K562 (cell line): ENCODE measurements around the gene EME1. TPM values are rescaled to one million over a fixed set of nuclear protein-coding genes. Genes with fewer than 3 reads are reported as not detected.

Source experiments
- ATAC-seq: fragments of 200-7000 bp; cut with Tn5 transposase; 3 replicates; pipeline ENCODE4 v1.9.1; 2020; ENCODE audit warnings: moderate library complexity
- BruUV-seq: library from RNA; stranded (reverse); fragments of 400-500 nt; replicated peaks from 2 replicates; lab custom pipeline; 2021; lab: Mats Ljungman, UMichigan
- CTCF ChIA-PET: fragments of 300-600 bp; formaldehyde crosslinking; extraction: SDS; loops from one replicate; lab custom pipeline; 2021; ENCODE audit warnings: low intra/inter-chr PET ratio; lab: Yijun Ruan, JAX
- POLR2A ChIA-PET: fragments of 300-600, 350-650 bp; sonication (Branson Sonifier 250); formaldehyde crosslinking; extraction: SDS; loops from one replicate; lab custom pipeline; 2021; ENCODE audit warnings: antibody characterized with exemption, inconsistent platforms; lab: Yijun Ruan, JAX
- DNase-seq, 4 experiments: peaks; one replicate each; pipeline versions ENCODE4 v3.0.0 to v3.0.0-alpha.2; 2011 to 2018; ENCODE audit warnings: low spot score in 3 of 4, mixed read lengths in 3 of 4; ENCODE audit errors: extremely low read depth in 1 of 4
- FAIRE-seq: peaks from 2 replicates; lab custom pipeline; 2011; peaks lifted over from hg19 to GRCh38; lab: Jason Lieb, UNC
- H2AFZ ChIP-seq: 2 replicates; pipeline ENCODE4 v1.6.0; 2011; ENCODE audit warnings: low read depth, low read length, control low read depth, inconsistent platforms
- H3K27ac ChIP-seq: fragments of 200-600 bp; 3 replicates; pipeline ENCODE4 v1.8.0; 2011; ENCODE audit warnings: low read depth, mild to moderate bottlenecking, control low read depth, inconsistent platforms, low read length, moderate library complexity, mixed read lengths; ENCODE audit errors: extremely low read depth
- H3K27me3 ChIP-seq, 2 experiments: fragments of 300-600 bp in 1 of 2; 2 replicates in 1 of 2; 3 replicates in 1 of 2; pipeline versions ENCODE4 v1.6.0 to v1.8.0; 2011; ENCODE audit warnings: inconsistent platforms in 2 of 2, low read length in 2 of 2, mild to moderate bottlenecking in 1 of 2, mixed read lengths in 1 of 2, moderate library complexity in 1 of 2; ENCODE audit not compliant: control insufficient read depth in 2 of 2, insufficient read depth in 2 of 2
- H3K36me3 ChIP-seq: fragments of 300-600 bp; 3 replicates; pipeline ENCODE4 v1.8.0; 2011; ENCODE audit warnings: mild to moderate bottlenecking, low read length, inconsistent platforms; ENCODE audit not compliant: control insufficient read depth, insufficient read depth
- H3K4me1 ChIP-seq, 2 experiments: fragments of 200-600 bp in 1 of 2; replicated peaks in 1 of 2; 2 replicates in 1 of 2; 3 replicates in 1 of 2; pipeline versions ENCODE4 v1.5.1 to v1.8.0; 2011; ENCODE audit warnings: inconsistent platforms in 2 of 2, low read length in 2 of 2, mild to moderate bottlenecking in 1 of 2, mixed read lengths in 1 of 2, moderate library complexity in 1 of 2; ENCODE audit not compliant: control insufficient read depth in 2 of 2, insufficient read depth in 2 of 2
- H3K4me2 ChIP-seq: 2 replicates; pipeline ENCODE4 v1.6.1; 2011; ENCODE audit warnings: low read length, control low read depth, inconsistent platforms, mixed read lengths; ENCODE audit not compliant: insufficient read depth
- H3K4me3 ChIP-seq: fragments of 200-600 bp; sonication (generic), shearing (Covaris generic); 2 replicates; pipeline ENCODE4 v1.5.1; 2016; ENCODE audit warnings: control low read depth, inconsistent platforms
- H3K79me2 ChIP-seq: fragments of 200-600 bp; 3 replicates; pipeline ENCODE4 v1.8.0; 2011; ENCODE audit warnings: low read length, inconsistent platforms; ENCODE audit not compliant: control insufficient read depth, insufficient read depth
- H3K9ac ChIP-seq, 2 experiments: 2 replicates each; pipeline versions ENCODE4 v1.6.0 to v1.6.1; 2011; ENCODE audit warnings: low read depth in 2 of 2, low read length in 2 of 2, control low read depth in 1 of 2, inconsistent platforms in 1 of 2, mild to moderate bottlenecking in 1 of 2, mixed read lengths in 1 of 2; ENCODE audit not compliant: insufficient read depth in 1 of 2
- H3K9me1 ChIP-seq: one replicate; pipeline ENCODE4 v1.6.0; 2011; ENCODE audit warnings: inconsistent platforms, mild to moderate bottlenecking, low read length, moderate library complexity; ENCODE audit not compliant: control insufficient read depth, insufficient read depth
- H3K9me3 ChIP-seq: replicated peaks from 2 replicates; pipeline ENCODE4 v1.5.1; 2011; ENCODE audit warnings: low read depth, low read length, inconsistent platforms; ENCODE audit not compliant: control insufficient read depth, insufficient read depth
- H4K20me1 ChIP-seq: replicated peaks from 2 replicates; pipeline ENCODE4 v1.6.1; 2011; ENCODE audit warnings: low read length, inconsistent platforms, mixed read lengths; ENCODE audit not compliant: control insufficient read depth, insufficient read depth
- NRF1 ChIP-seq, 2 experiments: fragments of 450-650 bp; IDR thresholded peaks in 1 of 2; conservative IDR thresholded peaks in 1 of 2; 2 replicates each; pipeline ENCODE4 v1.6.1; 2014; ENCODE audit warnings: mild to moderate bottlenecking in 2 of 2
- RBM22 ChIP-seq: fragments of 200-400 bp; formaldehyde crosslinking; IDR thresholded peaks from 2 replicates; pipeline ENCODE4 v1.6.1; 2018; ENCODE audit warnings: low read length, low read depth; ENCODE audit not compliant: poor library complexity, severe bottlenecking
- WGBS: fragments of 100-300 bp; shearing (Covaris generic); methylation state at CpG from one replicate; pipeline ENCODE4 v1.1.6; 2016; ENCODE audit warnings: low coverage, mixed read lengths; ENCODE audit not compliant: insufficient coverage; ENCODE audit errors: missing lambda C conversion rate; 5-methylcytosine and 5-hydroxymethylcytosine counted together
- in situ Hi-C: fragments of 300-500 bp; cut with MboI; formaldehyde crosslinking; loops from 4 replicates; pipeline ENCODE4 v1.15.0; 2018; ENCODE audit warnings: inconsistent platforms, mixed read lengths
- intact Hi-C: fragments of 100-400 bp; cut with micrococcal nuclease; formaldehyde crosslinking; loops from 2 replicates; pipeline ENCODE4 v1.14.2; 2022
- polyA plus RNA-seq, 8 experiments: library from polyadenylated mRNA; depleted of rRNA in 4 of 8; stranded (reverse) in 5 of 8; unstranded in 3 of 8; fragments of >200 nt; fragmentation: Nextera tagmentation in 2 of 8; fragmentation: Illumina TruSeq in 1 of 8; extraction: Ambion mirVana in 2 of 8; extraction: Trizol in 1 of 8; gene quantifications; 2 replicates each; pipeline versions ENCODE4 v1.2.1 to v1.2.3, GENCODE V29; 2011 to 2014; ENCODE audit warnings: inconsistent platforms in 1 of 8, missing spikeins in 1 of 8
- total RNA-seq, 7 experiments: library from RNA; depleted of rRNA in 6 of 7; stranded (reverse); fragments of >200 nt in 6 of 7; fragmentation: Illumina TruSeq in 2 of 7; extraction: Trizol in 2 of 7; gene quantifications; 2 replicates each; pipeline versions ENCODE4 v1.2.1 to v1.2.3, GENCODE V29; 2011 to 2021; ENCODE audit warnings: low replicate concordance in 1 of 7

EME1 gene
- total and polyA plus RNA-seq, 9 of the 15 experiments (the other 6 are each of a cell fraction or from before 2014, with no cell fraction given) = 14.6 to 44.1 (median 24.0) TPM

GRCh38 chr17:50352072-50352692 is 20.8 kb upstream of the EME1 start:
- TF ChIP-seq RBM22 (no peak), NRF1 (conservative IDR thresholded peaks at IDR 0.05 in 1 of 2, IDR thresholded peaks at IDR 0.05 in 1 of 2) (0 out of 4 replicates have a peak, but pooled peaks of 1 of the 2 experiments have one; percentile 15)
- 57% methylated on average over 6 of the region's 6 CpGs for WGBS
- ATAC-seq = no peak
- no peak for DNase-seq
- peaks cover 3% of the 10 kb centered on the region for H3K9me1 ChIP-seq
- no peak overlapping the region for H3K9ac ChIP-seq
- H3K79me2 ChIP-seq = peaks cover 8% of the 10 kb centered on the region; the same call in 2 of the 3 replicates
- peaks cover 3 to 34% of the 10 kb centered on the region in 2 experiments; a peak in 4 of 5 replicates for H3K4me1 ChIP-seq
- BruUV-seq = no TSS peak
- no peak overlapping the region for H3K27ac ChIP-seq
- no peak overlapping the region for H2AFZ ChIP-seq
- POLR2A ChIA-PET = interaction anchor here (0.6 to 2.6 kb wide), 2 partner anchors 10 to 16 kb away, joined by 3 to 8 read pairs; no protein-coding TSS in a partner anchor
- CTCF ChIA-PET = no interaction called here
- no peaks in the 10 kb centered on the region; a peak in 1 of 5 replicates for H3K27me3 ChIP-seq
- H3K4me3 ChIP-seq = no peak overlapping the region
- intact Hi-C loops (no loop called here), in situ Hi-C loops (no loop called here)
- H3K9me3 ChIP-seq = no peaks in the 10 kb centered on the region
- H4K20me1 ChIP-seq = no peaks in the 10 kb centered on the region; the same call in 1 of the 2 replicates
- no peak overlapping the region for H3K4me2 ChIP-seq
- peaks cover 34% of the 10 kb centered on the region; the same call in 1 of the 3 replicates for H3K36me3 ChIP-seq
- no peak for FAIRE-seq
